Astrocyte of the cerebellum (primary cell): Measurements from ENCODE around the gene HECW1.

Experiments used
- DNase-seq: peaks from one replicate; pipeline ENCODE4 v3.0.0-alpha.2; 2011; ENCODE audit warnings: low read depth
- H3K4me3 ChIP-seq: 2 replicates; pipeline ENCODE4 v1.5.1; 2011; ENCODE audit warnings: mild to moderate bottlenecking, low read depth, low read length, moderate library complexity
- CTCF ChIP-seq: IDR thresholded peaks from 2 replicates; pipeline ENCODE4 v1.5.1; 2012; ENCODE audit warnings: low read length, low read depth, moderate library complexity, mild to moderate bottlenecking; ENCODE audit errors: missing control alignments
- in situ Hi-C: cut with HindIII; loops from 2 replicates; pipeline ENCODE4 v1.10.0; 2017; ENCODE audit warnings: low sequenced_read_pairs

Gene HECW1

GRCh38 chr7:43586251-43586900 is 473.9 kb downstream of the HECW1 start:
- H3K4me3 ChIP-seq, result peak overlapping the region; percentile 88
- in situ Hi-C loops, result loop anchor here (5.0 kb wide), 1 partner anchor 61 kb away; no protein-coding TSS in a partner anchor
- no peak for TF ChIP-seq CTCF
- DNase-seq, result no peak

DNA sequence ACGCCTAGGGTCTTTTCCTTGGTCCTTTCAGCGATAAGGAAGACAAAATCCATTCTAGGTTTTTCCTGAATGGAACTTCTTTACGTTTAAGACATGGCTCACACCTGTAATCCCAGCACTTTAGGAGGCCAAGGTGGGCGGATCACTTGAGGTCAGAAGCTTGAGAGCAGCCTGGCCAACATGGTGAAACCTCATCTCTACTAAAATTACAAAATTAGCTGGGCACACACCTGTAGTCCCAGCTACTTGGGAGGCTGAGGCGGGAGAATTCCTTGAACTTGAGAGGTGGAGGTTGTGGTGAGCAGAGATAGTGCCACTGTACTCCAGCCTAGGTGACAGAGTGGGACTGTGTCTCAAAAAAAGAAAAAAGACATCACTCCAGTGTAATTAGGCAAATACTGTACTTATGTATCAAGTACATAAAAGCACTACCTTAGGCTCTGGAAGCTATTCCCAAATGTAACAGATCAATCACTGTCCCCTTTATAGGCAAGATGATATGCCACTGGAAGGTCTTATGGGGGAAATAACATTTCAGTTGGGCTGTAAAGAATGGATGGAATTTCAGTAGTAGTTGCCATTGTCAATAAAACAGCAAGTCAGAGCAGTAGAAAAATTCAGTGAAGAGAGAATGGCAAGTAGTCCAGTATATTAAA is 476.2 kb downstream of the HECW1 start:
- no peak for TF ChIP-seq CTCF
- DNase-seq, result no peak
- in situ Hi-C loops, result loop anchor here (5.0 kb wide), 1 partner anchor 59 kb away; no protein-coding TSS in a partner anchor
- H3K4me3 ChIP-seq, result no peak overlapping the region

- no peak overlapping the region for H3K4me3 ChIP-seq
- in situ Hi-C loops, result loop anchor here (5.0 kb wide), 1 partner anchor 58 kb away; no protein-coding TSS in a partner anchor
- no peak for DNase-seq
- TF ChIP-seq CTCF, result no peak
These were observed 476.7 kb downstream of the HECW1 start for GRCh38 chr7:43589133-43589478.

DNA sequence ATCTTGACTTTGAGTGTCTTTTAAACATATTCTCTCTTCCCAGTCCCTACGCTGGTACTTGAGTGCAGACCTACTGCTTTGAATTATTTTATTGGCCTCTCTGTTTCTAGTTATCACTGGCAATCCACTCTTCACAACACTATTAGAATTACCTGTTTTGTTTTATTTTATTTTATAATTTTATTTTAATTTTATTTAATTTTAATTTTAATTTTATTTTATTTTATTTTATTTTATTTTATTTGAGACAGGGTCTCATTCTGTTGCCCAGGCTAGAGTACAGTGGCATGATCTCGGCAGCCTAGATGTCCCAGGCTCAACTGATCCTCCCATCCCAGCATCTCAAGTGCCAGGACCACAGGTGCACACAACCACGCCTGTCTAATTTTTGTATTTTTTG is 477.3 kb downstream of the HECW1 start:
- no peak for TF ChIP-seq CTCF
- H3K4me3 ChIP-seq, result no peak overlapping the region
- DNase-seq, result no peak
- in situ Hi-C loops, result loop anchor here (5.0 kb wide), 1 partner anchor 58 kb away; no protein-coding TSS in a partner anchor

DNA sequence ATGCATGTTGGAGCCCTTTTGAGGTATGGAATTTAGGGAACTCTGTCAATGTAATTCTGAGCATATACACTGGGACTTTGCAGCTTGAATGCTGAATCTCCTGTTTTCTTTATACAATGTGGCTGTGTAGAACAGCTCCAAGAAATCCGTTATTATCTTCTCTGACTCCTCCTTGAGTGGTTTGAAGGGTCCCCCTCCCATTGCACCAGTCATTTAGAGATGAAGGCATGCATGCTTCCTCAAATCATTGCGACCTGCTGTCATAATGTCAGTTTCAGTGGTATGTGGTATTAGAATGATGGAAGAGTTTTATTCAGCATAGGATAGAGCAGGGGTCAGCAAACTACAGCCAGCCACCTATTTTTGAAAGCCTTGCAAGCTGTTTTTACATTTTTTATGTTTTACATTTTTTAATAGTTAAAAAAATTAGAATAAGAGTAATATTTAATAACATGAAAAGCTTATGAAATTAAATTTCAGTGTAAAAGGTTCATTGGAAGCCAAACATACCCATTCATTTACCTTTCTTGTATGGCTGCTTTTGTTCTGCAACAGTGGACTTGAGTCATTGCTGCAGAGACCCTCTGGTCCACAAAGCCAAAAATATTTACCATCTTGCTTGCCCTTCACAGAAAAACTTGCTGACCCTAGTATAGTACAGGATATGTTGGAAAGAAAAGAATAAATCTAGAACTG is 478.6 kb downstream of the HECW1 start:
- in situ Hi-C loops, result no loop called here
- no peak for TF ChIP-seq CTCF
- DNase-seq, result no peak
- H3K4me3 ChIP-seq, result no peak overlapping the region

- no peak for TF ChIP-seq CTCF
- no peak for DNase-seq
- in situ Hi-C loops, result no loop called here
- H3K4me3 ChIP-seq, result no peak overlapping the region
These were observed 479.2 kb downstream of the HECW1 start for GRCh38 chr7:43591558-43592180.
